ENCODE data around the gene COX4I2.
"Not testable (repeated sequence)": the region's sequence is repeated elsewhere in the genome, so short reads cannot be mapped to it uniquely, and the experiment has no call there.

Gene COX4I2

GRCh38 chr20:31623123-31623505 lies 14.6 kb upstream of the COX4I2 start:
- not testable (repeated sequence) for H3K36me3 Mint-ChIP-seq, H3K4me3 Mint-ChIP-seq, DNase-seq, H3K27ac Mint-ChIP-seq, H3K9me3 Mint-ChIP-seq, H3K4me1 Mint-ChIP-seq
- H3K27me3 Mint-ChIP-seq, result peaks cover 17% of the 10 kb centered on the region
- CTCF ChIA-PET, result interaction anchor here (0.6 to 1.6 kb wide), 3 partner anchors 10 to 100 kb away, joined by 3 to 5 read pairs (median 3); no protein-coding TSS in a partner anchor

GRCh38 chr20:31626534-31626933 lies 11.2 kb upstream of the COX4I2 start:
- H3K36me3 Mint-ChIP-seq, H3K27ac Mint-ChIP-seq, CTCF ChIA-PET, H3K4me1 Mint-ChIP-seq, H3K27me3 Mint-ChIP-seq, DNase-seq, H3K4me3 Mint-ChIP-seq, H3K9me3 Mint-ChIP-seq: not testable (repeated sequence)

- CTCF ChIA-PET, H3K27me3 Mint-ChIP-seq, H3K27ac Mint-ChIP-seq, H3K4me3 Mint-ChIP-seq, H3K9me3 Mint-ChIP-seq, DNase-seq, H3K36me3 Mint-ChIP-seq, H3K4me1 Mint-ChIP-seq: not testable (repeated sequence)
These were observed 9.7 kb upstream of the COX4I2 start for GRCh38 chr20:31628057-31628456.

GRCh38 chr20:31630187-31630790 lies 7.4 kb upstream of the COX4I2 start:
- H3K27ac Mint-ChIP-seq, result no peak overlapping the region
- CTCF ChIA-PET, result interaction anchor here (1.0 to 1.7 kb wide), 2 partner anchors 17 to 31 kb away, joined by 3 to 5 read pairs; no protein-coding TSS in a partner anchor
- no peak for DNase-seq

GRCh38 chr20:31632548-31633338 lies 5.0 kb upstream of the COX4I2 start:
- Mint-ChIP-seq H3K27me3 (peaks cover 11% of the 10 kb centered on the region), H3K36me3 (no peaks in the 10 kb centered on the region), H3K4me1 (no peaks in the 10 kb centered on the region), H3K27ac (no peak overlapping the region), H3K9me3 (no peaks in the 10 kb centered on the region), H3K4me3 (no peak overlapping the region)
- CTCF ChIA-PET, result interaction anchor here (0.6 to 5.1 kb wide), 8 partner anchors 12 to 95 kb away, joined by 4 to 54 read pairs (median 5); no protein-coding TSS in a partner anchor
- DNase-seq, result no peak

More at GRCh38 chr20:31630187-31630790, 7.4 kb upstream of the COX4I2 start:
- Mint-ChIP-seq H3K27me3 (no peaks in the 10 kb centered on the region), H3K4me3 (no peak overlapping the region), H3K36me3 (no peaks in the 10 kb centered on the region), H3K9me3 (no peaks in the 10 kb centered on the region), H3K4me1 (no peaks in the 10 kb centered on the region)

- no peak overlapping the region for H3K27ac Mint-ChIP-seq
- CTCF ChIA-PET, result interaction anchor here (0.8 to 5.1 kb wide), 16 partner anchors 11 to 149 kb away, joined by 3 to 54 read pairs (median 6); partner anchors contain the start of gene TPX2
- no peaks in the 10 kb centered on the region for H3K9me3 Mint-ChIP-seq
- no peaks in the 10 kb centered on the region for H3K4me1 Mint-ChIP-seq
- peaks cover 16% of the 10 kb centered on the region for H3K27me3 Mint-ChIP-seq
- no peak overlapping the region for H3K4me3 Mint-ChIP-seq
- no peak for DNase-seq
- no peaks in the 10 kb centered on the region for H3K36me3 Mint-ChIP-seq
These were observed 4.3 kb upstream of the COX4I2 start for GRCh38 chr20:31633339-31633914.

GRCh38 chr20:31638317-31638716 lies 605 bp downstream of the COX4I2 start:
- Mint-ChIP-seq H3K4me1 (peaks cover 12% of the 10 kb centered on the region), H3K27ac (no peak overlapping the region), H3K4me3 (no peak overlapping the region), H3K36me3 (no peaks in the 10 kb centered on the region), H3K9me3 (no peaks in the 10 kb centered on the region), H3K27me3 (peaks cover 59% of the 10 kb centered on the region)
- CTCF ChIA-PET, result interaction anchor here (1.8 to 1.9 kb wide), 2 partner anchors 23 to 86 kb away, joined by 5 to 7 read pairs; no protein-coding TSS in a partner anchor
- no peak for DNase-seq

- Mint-ChIP-seq H3K4me1 (peaks cover 12% of the 10 kb centered on the region), H3K36me3 (no peaks in the 10 kb centered on the region), H3K27me3 (peaks cover 61% of the 10 kb centered on the region), H3K9me3 (no peaks in the 10 kb centered on the region), H3K27ac (no peak overlapping the region), H3K4me3 (no peak overlapping the region)
- no peak for DNase-seq
- CTCF ChIA-PET, result interaction anchor here (1.8 to 1.9 kb wide), 2 partner anchors 22 to 85 kb away, joined by 5 to 7 read pairs; no protein-coding TSS in a partner anchor
These were observed 1.1 kb downstream of the COX4I2 start for GRCh38 chr20:31638816-31639215.

- CTCF ChIA-PET, result interaction anchor here (1.8 kb wide), 1 partner anchor 21 kb away, joined by 7 read pairs; no protein-coding TSS in a partner anchor
- H3K36me3 Mint-ChIP-seq, result no peaks in the 10 kb centered on the region
These were observed 2.5 kb downstream of the COX4I2 start for GRCh38 chr20:31640259-31640658.

GRCh38 chr20:31641391-31641790 lies 3.7 kb downstream of the COX4I2 start:
- peaks cover 74% of the 10 kb centered on the region for H3K27me3 Mint-ChIP-seq
- DNase-seq, result no peak
- H3K36me3 Mint-ChIP-seq, result no peaks in the 10 kb centered on the region
- H3K9me3 Mint-ChIP-seq, result no peaks in the 10 kb centered on the region
- H3K4me1 Mint-ChIP-seq, result peaks cover 12% of the 10 kb centered on the region
- no peak overlapping the region for H3K4me3 Mint-ChIP-seq
- CTCF ChIA-PET, result interaction anchor here (1.8 kb wide), 1 partner anchor 20 kb away, joined by 7 read pairs; no protein-coding TSS in a partner anchor
- no peak overlapping the region for H3K27ac Mint-ChIP-seq

More at GRCh38 chr20:31640259-31640658, 2.5 kb downstream of the COX4I2 start:
- no peak overlapping the region for H3K27ac Mint-ChIP-seq
- no peak for DNase-seq
- H3K27me3 Mint-ChIP-seq, result peaks cover 69% of the 10 kb centered on the region
- peaks cover 12% of the 10 kb centered on the region for H3K4me1 Mint-ChIP-seq
- H3K4me3 Mint-ChIP-seq, result no peak overlapping the region
- no peaks in the 10 kb centered on the region for H3K9me3 Mint-ChIP-seq

- Mint-ChIP-seq H3K27me3 (peaks cover 64% of the 10 kb centered on the region), H3K36me3 (no peaks in the 10 kb centered on the region), H3K4me1 (peaks cover 12% of the 10 kb centered on the region), H3K27ac (no peak overlapping the region), H3K9me3 (no peaks in the 10 kb centered on the region), H3K4me3 (no peak overlapping the region)
- CTCF ChIA-PET, result interaction anchor here (0.8 kb wide), 1 partner anchor 81 kb away, joined by 5 read pairs; no protein-coding TSS in a partner anchor
- DNase-seq, result no peak
These were observed 5.1 kb downstream of the COX4I2 start for GRCh38 chr20:31642837-31643236.

- Mint-ChIP-seq H3K9me3 (no peaks in the 10 kb centered on the region), H3K27ac (no peak overlapping the region), H3K36me3 (no peaks in the 10 kb centered on the region), H3K4me1 (peaks cover 12% of the 10 kb centered on the region), H3K27me3 (peaks cover 58% of the 10 kb centered on the region), H3K4me3 (no peak overlapping the region)
- CTCF ChIA-PET, result interaction anchor here (0.8 to 1.5 kb wide), 2 partner anchors 10 to 80 kb away, joined by 5 read pairs; no protein-coding TSS in a partner anchor
- DNase-seq, result no peak
These were observed 5.8 kb downstream of the COX4I2 start for GRCh38 chr20:31643522-31643921.

- no peak for DNase-seq
- no peaks in the 10 kb centered on the region for H3K36me3 Mint-ChIP-seq
- H3K27me3 Mint-ChIP-seq, result peaks cover 47% of the 10 kb centered on the region
- H3K4me3 Mint-ChIP-seq, result no peak overlapping the region
- H3K27ac Mint-ChIP-seq, result no peak overlapping the region
- H3K4me1 Mint-ChIP-seq, result peaks cover 12% of the 10 kb centered on the region
- H3K9me3 Mint-ChIP-seq, result no peaks in the 10 kb centered on the region
- CTCF ChIA-PET, result interaction anchor here (1.5 kb wide), 1 partner anchor 11 kb away, joined by 5 read pairs; no protein-coding TSS in a partner anchor
These were observed 7.0 kb downstream of the COX4I2 start for GRCh38 chr20:31644701-31645100.

- not testable (repeated sequence) for H3K36me3 Mint-ChIP-seq, H3K9me3 Mint-ChIP-seq, H3K27ac Mint-ChIP-seq, H3K4me1 Mint-ChIP-seq, DNase-seq, H3K4me3 Mint-ChIP-seq
- CTCF ChIA-PET, result interaction anchor here (0.8 to 1.7 kb wide), 2 partner anchors 13 kb away, joined by 3 to 5 read pairs; no protein-coding TSS in a partner anchor
- H3K27me3 Mint-ChIP-seq, result peaks cover 43% of the 10 kb centered on the region
These were observed 10.4 kb downstream of the COX4I2 start for GRCh38 chr20:31648104-31648503.

Measured in activated naive CD4-positive, alpha-beta T cell treated with anti-CD3 and anti-CD28 coated beads, Interleukin-2, amount 10 ng/mL, durations not matched to agents 7 days and 5 days (primary cell).